ENCODE results near the gene TUBGCP3. TPM values are rescaled to one million over a fixed set of nuclear protein-coding genes. Genes with fewer than 3 reads are reported as not detected.

TUBGCP3 gene
- total RNA-seq, 1 experiment from 2014 or later, result 51.4 TPM

GRCh38 chr13:112469071-112469745, 118.7 kb downstream of the TUBGCP3 start:
- ChIA-PET RAD21 (ENCODE audit: low non-redundant PET in 1 of 2, low total read pairs in 2 of 2, uncharacterized antibody in 2 of 2, unreplicated experiment in 2 of 2) (no interaction called here), CTCF (no interaction called here), POLR2A (no interaction called here)
- no peak overlapping the region for H3K4me2 ChIP-seq (ENCODE audit: low read length)
- no peaks in the 10 kb centered on the region for H3K27me3 ChIP-seq (ENCODE audit: insufficient read depth, low read length)
- no peak for DNase-seq (ENCODE audit: low read depth, low spot score)
- H3K9me3 ChIP-seq (ENCODE audit: control insufficient read depth in 1 of 2, insufficient read depth in 1 of 2, low read depth in 1 of 2, low read length in 2 of 2), result no peaks in the 10 kb centered on the region
- ATAC-seq, result no peak
- intact Hi-C loops (cut with micrococcal nuclease), result no loop called here
- no TSS peak for BruUV-seq (replicated peaks)
- TF ChIP-seq CTCF (IDR thresholded peaks at IDR 0.05 in 2 of 3, conservative IDR thresholded peaks at IDR 0.05 in 1 of 3; ENCODE audit: borderline replicate concordance in 1 of 3, insufficient read depth in 1 of 3, low read depth in 2 of 3, low read length in 2 of 3) (no peak), EZH2 (IDR thresholded peaks at IDR 0.05) (no peak), JUND (IDR thresholded peaks at IDR 0.05) (no peak), MAX (IDR thresholded peaks at IDR 0.05) (no peak), CBX3 (IDR thresholded peaks at IDR 0.05; ENCODE audit: low read depth) (no peak), ATF3 (IDR thresholded peaks at IDR 0.05) (no peak), TCF7L2 (IDR thresholded peaks at IDR 0.05; ENCODE audit: borderline replicate concordance, extremely low read depth, insufficient read depth, insufficient read length) (no peak), EZH2phosphoT487 (IDR thresholded peaks at IDR 0.05; ENCODE audit: borderline replicate concordance) (no peak), SIN3A (IDR thresholded peaks at IDR 0.05; ENCODE audit: low read depth) (no peak), ZBTB33 (IDR thresholded peaks at IDR 0.05; ENCODE audit: extremely low read depth, insufficient replicate concordance, low read length) (no peak), ELF1 (IDR thresholded peaks at IDR 0.05; ENCODE audit: borderline replicate concordance, low read depth) (no peak), POLR2A (IDR thresholded peaks at IDR 0.05; ENCODE audit: borderline replicate concordance, extremely low read depth, insufficient read depth, insufficient read length) (no peak), ZNF274 (IDR thresholded peaks at IDR 0.05; ENCODE audit: low read depth, low read length) (no peak), SRF (IDR thresholded peaks at IDR 0.05; ENCODE audit: low read depth) (no peak), YY1 (IDR thresholded peaks at IDR 0.05; ENCODE audit: extremely low read depth, insufficient replicate concordance, low read depth, low read length) (no peak)
- no peak overlapping the region for H2AFZ ChIP-seq (ENCODE audit: low read depth, low read length, poor library complexity, severe bottlenecking)
- H3K4me1 ChIP-seq (ENCODE audit: control insufficient read depth in 1 of 2, insufficient read depth in 2 of 2, low read length in 2 of 2), result no peaks in the 10 kb centered on the region
- no peak overlapping the region for H3K9ac ChIP-seq (ENCODE audit: low read length)
- H3K27ac ChIP-seq (ENCODE audit: low read depth, low read length), result no peak overlapping the region
- no peaks in the 10 kb centered on the region for H3K36me3 ChIP-seq (ENCODE audit: control insufficient read depth in 1 of 2, insufficient read depth in 2 of 2, low read length in 2 of 2)
- no peaks in the 10 kb centered on the region for H3K9me2 ChIP-seq (ENCODE audit: insufficient read depth)
- H3K79me2 ChIP-seq (ENCODE audit: insufficient read depth, low read length), result no peaks in the 10 kb centered on the region
- no peaks in the 10 kb centered on the region for H4K20me1 ChIP-seq (ENCODE audit: insufficient read depth)
- H3K4me3 ChIP-seq (replicated peaks in 1 of 2; ENCODE audit: low read depth in 1 of 2, low read length in 2 of 2), result no peak overlapping the region

Data from HCT116 (cell line).